Measurements from ENCODE around the gene KCNG2. TPM values are rescaled to one million over a fixed set of nuclear protein-coding genes. Genes with fewer than 3 reads are reported as not detected.
A peak's percentile ranks its signal among the peaks of the same experiment; 100 is the strongest.

Gene KCNG2
- polyA plus RNA-seq (2013, experiment 1 of 2): 0.29 TPM
- polyA plus RNA-seq (2013, experiment 2 of 2): 0.29 TPM

- WGBS, 2 donors (ENCODE audit: extremely low coverage in 2 of 2, insufficient read length in 2 of 2, insufficient replicate concordance in 1 of 2): no CpG with 5 or more reads among the region's 92 CpGs
- Histone ChIP-seq H4K8ac (ENCODE audit: low read depth, low read length) (no peak within 1 kb of the TSS), H3K4me2 (ENCODE audit: insufficient read depth, low read length, poor library complexity, severe bottlenecking) (peak within 1 kb of the TSS; percentile 86), H3K27ac (replicated peaks; ENCODE audit: low read length) (no peak within 1 kb of the TSS), H3K4me1 (ENCODE audit: control insufficient read depth in 2 of 2, insufficient read depth in 1 of 2, low read depth in 1 of 2, low read length in 2 of 2) (peaks cover 0 to 3% of the 10 kb centered on the region in 2 donors), H3K4me3 (ENCODE audit: low read length in 2 of 2) (peak within 1 kb of the TSS; percentile 23 to 72), H2BK12ac (ENCODE audit: low read length) (no peak within 1 kb of the TSS), H2BK5ac (ENCODE audit: low read length) (no peak within 1 kb of the TSS), H2BK15ac (ENCODE audit: low read length) (no peak within 1 kb of the TSS), H3K79me1 (ENCODE audit: low read depth, low read length) (no peaks in the 10 kb centered on the region), H3K9me3 (replicated peaks in 1 of 2; ENCODE audit: control insufficient read depth in 2 of 2, insufficient read depth in 1 of 2, low read depth in 1 of 2, low read length in 2 of 2) (no peaks in the 10 kb centered on the region), H3K18ac (ENCODE audit: low read length) (peak within 1 kb of the TSS; percentile 68), H3K27me3 (ENCODE audit: control insufficient read depth in 3 of 3, insufficient read depth in 3 of 3, low read depth in 1 of 3, low read length in 3 of 3) (peaks cover 11 to 87% (median 38%) of the 10 kb centered on the region in 3 experiments), H2AK5ac (ENCODE audit: low read depth, low read length) (no peak within 1 kb of the TSS), H3K23ac (ENCODE audit: low read depth, low read length, poor library complexity) (no peak within 1 kb of the TSS), H2BK120ac (ENCODE audit: low read depth, low read length) (no peak within 1 kb of the TSS), H3K14ac (ENCODE audit: low read length) (peak within 1 kb of the TSS; percentile 2), H3K9ac (ENCODE audit: low read depth, low read length, poor library complexity) (peak within 1 kb of the TSS; percentile 78), H3K36me3 (replicated peaks in 1 of 2; ENCODE audit: control insufficient read depth in 2 of 2, insufficient read depth in 2 of 2, low read length in 2 of 2) (no peaks in the 10 kb centered on the region), H3K4ac (ENCODE audit: low read length) (no peak within 1 kb of the TSS), H2AFZ (ENCODE audit: low read length) (peak within 1 kb of the TSS; percentile 77), H4K91ac (ENCODE audit: low read depth, low read length, poor library complexity) (no peak within 1 kb of the TSS)
- peak; percentile 55 for DNase-seq (ENCODE audit: low spot score)
Measured at GRCh38 chr18:79797518-79798345, at the start of gene KCNG2. KCNG2 (plus strand) TSS chr18:79797938; CDS start chr18:79863668, 65,730 bp downstream.

GRCh38 chr18:79748321-79749180 lies 49.2 kb upstream of the KCNG2 start:
- Histone ChIP-seq H4K8ac (ENCODE audit: low read depth, low read length) (peak overlapping the region; percentile 17), H3K4ac (ENCODE audit: low read length) (no peak overlapping the region), H2AK5ac (ENCODE audit: low read depth, low read length) (no peak overlapping the region), H3K23ac (ENCODE audit: low read depth, low read length, poor library complexity) (peak overlapping the region; percentile 89), H3K27me3 (ENCODE audit: control insufficient read depth in 3 of 3, insufficient read depth in 3 of 3, low read depth in 1 of 3, low read length in 3 of 3) (no peaks in the 10 kb centered on the region), H3K18ac (ENCODE audit: low read length) (peak overlapping the region; percentile 57), H3K14ac (ENCODE audit: low read length) (no peak overlapping the region), H3K4me3 (ENCODE audit: low read length in 2 of 2) (no peak overlapping the region), H3K4me1 (ENCODE audit: control insufficient read depth in 2 of 2, insufficient read depth in 1 of 2, low read depth in 1 of 2, low read length in 2 of 2) (no peaks in the 10 kb centered on the region), H3K27ac (replicated peaks; ENCODE audit: low read length) (no peak overlapping the region), H3K79me1 (ENCODE audit: low read depth, low read length) (peaks cover 1% of the 10 kb centered on the region), H3K36me3 (replicated peaks in 1 of 2; ENCODE audit: control insufficient read depth in 2 of 2, insufficient read depth in 2 of 2, low read length in 2 of 2) (peaks cover 5 to 35% of the 10 kb centered on the region in 2 donors), H2BK5ac (ENCODE audit: low read length) (no peak overlapping the region), H3K4me2 (ENCODE audit: insufficient read depth, low read length, poor library complexity, severe bottlenecking) (no peak overlapping the region), H2BK15ac (ENCODE audit: low read length) (no peak overlapping the region), H3K9ac (ENCODE audit: low read depth, low read length, poor library complexity) (peak overlapping the region; percentile 81), H2BK12ac (ENCODE audit: low read length) (peak overlapping the region; percentile 73), H2AFZ (ENCODE audit: low read length) (no peak overlapping the region), H4K91ac (ENCODE audit: low read depth, low read length, poor library complexity) (no peak overlapping the region), H3K9me3 (replicated peaks in 1 of 2; ENCODE audit: control insufficient read depth in 2 of 2, insufficient read depth in 1 of 2, low read depth in 1 of 2, low read length in 2 of 2) (no peaks in the 10 kb centered on the region), H2BK120ac (ENCODE audit: low read depth, low read length) (no peak overlapping the region)
- no CpG with 5 or more reads among the region's 36 CpGs for WGBS, 2 donors (ENCODE audit: extremely low coverage in 2 of 2, insufficient read length in 2 of 2, insufficient replicate concordance in 1 of 2)
- no peak for DNase-seq (ENCODE audit: low spot score)

GRCh38 chr18:79749251-79750191 lies 48.2 kb upstream of the KCNG2 start:
- Histone ChIP-seq H3K4me3 (ENCODE audit: low read length in 2 of 2) (no peak overlapping the region), H3K4ac (ENCODE audit: low read length) (no peak overlapping the region), H2BK120ac (ENCODE audit: low read depth, low read length) (no peak overlapping the region), H3K79me1 (ENCODE audit: low read depth, low read length) (peaks cover 1% of the 10 kb centered on the region), H4K8ac (ENCODE audit: low read depth, low read length) (no peak overlapping the region), H3K9me3 (replicated peaks in 1 of 2; ENCODE audit: control insufficient read depth in 2 of 2, insufficient read depth in 1 of 2, low read depth in 1 of 2, low read length in 2 of 2) (no peaks in the 10 kb centered on the region), H2BK12ac (ENCODE audit: low read length) (no peak overlapping the region), H3K4me2 (ENCODE audit: insufficient read depth, low read length, poor library complexity, severe bottlenecking) (no peak overlapping the region), H3K4me1 (ENCODE audit: control insufficient read depth in 2 of 2, insufficient read depth in 1 of 2, low read depth in 1 of 2, low read length in 2 of 2) (no peaks in the 10 kb centered on the region), H2BK15ac (ENCODE audit: low read length) (no peak overlapping the region), H4K91ac (ENCODE audit: low read depth, low read length, poor library complexity) (no peak overlapping the region), H2AFZ (ENCODE audit: low read length) (no peak overlapping the region), H2AK5ac (ENCODE audit: low read depth, low read length) (no peak overlapping the region), H3K27me3 (ENCODE audit: control insufficient read depth in 3 of 3, insufficient read depth in 3 of 3, low read depth in 1 of 3, low read length in 3 of 3) (no peaks in the 10 kb centered on the region), H2BK5ac (ENCODE audit: low read length) (no peak overlapping the region), H3K18ac (ENCODE audit: low read length) (no peak overlapping the region), H3K9ac (ENCODE audit: low read depth, low read length, poor library complexity) (peak overlapping the region; percentile 63), H3K27ac (replicated peaks; ENCODE audit: low read length) (no peak overlapping the region), H3K23ac (ENCODE audit: low read depth, low read length, poor library complexity) (no peak overlapping the region), H3K14ac (ENCODE audit: low read length) (peak overlapping the region; percentile 85), H3K36me3 (replicated peaks in 1 of 2; ENCODE audit: control insufficient read depth in 2 of 2, insufficient read depth in 2 of 2, low read length in 2 of 2) (peaks cover 11 to 39% of the 10 kb centered on the region in 2 donors)
- no CpG with 5 or more reads among the region's 49 CpGs for WGBS, 2 donors (ENCODE audit: extremely low coverage in 2 of 2, insufficient read length in 2 of 2, insufficient replicate concordance in 1 of 2)
- DNase-seq (ENCODE audit: low spot score): no peak

All from neuronal stem cell (in vitro differentiated cells).